ENCODE results near the gene CNKSR1. TPM values are rescaled to one million over a fixed set of nuclear protein-coding genes. Genes with fewer than 3 reads are reported as not detected.

CNKSR1 gene
- total RNA-seq, 1 experiment from 2014 or later = 18.0 TPM

DNA sequence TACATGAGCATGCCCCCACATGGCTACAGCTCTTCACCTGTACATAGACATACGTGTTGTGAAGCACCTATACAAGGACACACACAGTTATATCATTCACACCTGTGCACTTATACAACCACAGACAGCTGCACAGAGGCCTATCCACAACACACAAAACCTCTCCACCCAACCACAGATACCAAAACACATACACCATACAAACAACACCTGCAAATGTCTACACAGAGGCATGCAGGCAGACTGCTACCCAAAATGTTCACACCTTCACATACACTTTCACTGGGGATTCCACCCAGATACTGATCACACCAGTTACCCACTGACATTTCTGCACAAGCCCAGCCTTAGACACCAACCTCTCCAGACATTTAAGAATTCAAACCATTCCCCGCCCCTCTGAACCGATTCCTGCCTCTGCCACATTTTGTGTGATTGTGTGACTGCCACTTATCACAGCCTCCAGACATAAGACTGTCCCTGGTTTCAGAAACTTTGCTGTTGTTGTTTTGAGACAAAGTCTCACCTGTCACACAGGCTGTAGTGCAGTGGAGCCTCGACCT, 10.5 kb upstream of the CNKSR1 start (continued):
- TF ChIP-seq RORB (CRISPR knock-in tag; IDR thresholded peaks at IDR 0.05) = no peak
- TF ChIP-seq, protein P1, sequence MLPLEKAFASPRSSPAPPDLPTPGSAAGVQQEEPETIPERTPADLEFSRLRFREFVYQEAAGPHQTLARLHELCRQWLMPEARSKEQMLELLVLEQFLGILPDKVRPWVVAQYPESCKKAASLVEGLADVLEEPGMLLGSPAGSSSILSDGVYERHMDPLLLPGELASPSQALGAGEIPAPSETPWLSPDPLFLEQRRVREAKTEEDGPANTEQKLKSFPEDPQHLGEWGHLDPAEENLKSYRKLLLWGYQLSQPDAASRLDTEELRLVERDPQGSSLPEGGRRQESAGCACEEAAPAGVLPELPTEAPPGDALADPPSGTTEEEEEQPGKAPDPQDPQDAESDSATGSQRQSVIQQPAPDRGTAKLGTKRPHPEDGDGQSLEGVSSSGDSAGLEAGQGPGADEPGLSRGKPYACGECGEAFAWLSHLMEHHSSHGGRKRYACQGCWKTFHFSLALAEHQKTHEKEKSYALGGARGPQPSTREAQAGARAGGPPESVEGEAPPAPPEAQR (CRISPR knock-in tag; IDR thresholded peaks at IDR 0.05) = no peak
- TF ChIP-seq, protein P2, sequence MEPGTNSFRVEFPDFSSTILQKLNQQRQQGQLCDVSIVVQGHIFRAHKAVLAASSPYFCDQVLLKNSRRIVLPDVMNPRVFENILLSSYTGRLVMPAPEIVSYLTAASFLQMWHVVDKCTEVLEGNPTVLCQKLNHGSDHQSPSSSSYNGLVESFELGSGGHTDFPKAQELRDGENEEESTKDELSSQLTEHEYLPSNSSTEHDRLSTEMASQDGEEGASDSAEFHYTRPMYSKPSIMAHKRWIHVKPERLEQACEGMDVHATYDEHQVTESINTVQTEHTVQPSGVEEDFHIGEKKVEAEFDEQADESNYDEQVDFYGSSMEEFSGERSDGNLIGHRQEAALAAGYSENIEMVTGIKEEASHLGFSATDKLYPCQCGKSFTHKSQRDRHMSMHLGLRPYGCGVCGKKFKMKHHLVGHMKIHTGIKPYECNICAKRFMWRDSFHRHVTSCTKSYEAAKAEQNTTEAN (CRISPR knock-in tag; IDR thresholded peaks at IDR 0.05) = no peak

GRCh38 chr1:26168410-26169197, 8.7 kb upstream of the CNKSR1 start, which contains the start of gene C1orf232:
TSS of gene C1orf232 (minus strand) at chr1:26168963. CDS start at chr1:26168499, 464 bp downstream.
- POLR2A ChIA-PET = interaction anchor here (1.8 kb wide), 1 partner anchor 12 kb away, joined by 7 read pairs; no protein-coding TSS in a partner anchor
- ATAC-seq (no peak), DNase-seq (ENCODE audit: low spot score) (no peak)
- Mint-ChIP-seq H3K27me3 (ENCODE audit: low read depth) (peaks cover 25% of the 10 kb centered on the region), H3K36me3 (no peaks in the 10 kb centered on the region), H3K4me3 (peak within 1 kb of the TSS; percentile 85), H3K4me1 (peaks cover 37% of the 10 kb centered on the region), H3K27ac (peak within 1 kb of the TSS; percentile 65; the same call in 1 of the 2 replicates), H3K9me3 (no peaks in the 10 kb centered on the region)
- TF ChIP-seq ZNF263 (CRISPR knock-in tag; IDR thresholded peaks at IDR 0.05; ENCODE audit: low read depth) (no peak), TEAD4 (CRISPR knock-in tag; IDR thresholded peaks at IDR 0.05) (no peak), HMGA2 (CRISPR knock-in tag; IDR thresholded peaks at IDR 0.05) (no peak), FOXJ3 (CRISPR knock-in tag; IDR thresholded peaks at IDR 0.05; ENCODE audit: borderline replicate concordance) (no peak), ATF2 (CRISPR knock-in tag; IDR thresholded peaks at IDR 0.05; ENCODE audit: borderline replicate concordance, low read depth) (no peak), ETV6 (CRISPR knock-in tag; IDR thresholded peaks at IDR 0.05) (no peak), GABPB1 (CRISPR knock-in tag; IDR thresholded peaks at IDR 0.05) (no peak), SMAD4 (CRISPR knock-in tag; IDR thresholded peaks at IDR 0.05) (no peak), ZNF317 (CRISPR knock-in tag; IDR thresholded peaks at IDR 0.05; ENCODE audit: borderline replicate concordance, low read depth) (no peak), ZNF121 (CRISPR knock-in tag; IDR thresholded peaks at IDR 0.05) (no peak)
- TF ChIP-seq, protein P3, sequence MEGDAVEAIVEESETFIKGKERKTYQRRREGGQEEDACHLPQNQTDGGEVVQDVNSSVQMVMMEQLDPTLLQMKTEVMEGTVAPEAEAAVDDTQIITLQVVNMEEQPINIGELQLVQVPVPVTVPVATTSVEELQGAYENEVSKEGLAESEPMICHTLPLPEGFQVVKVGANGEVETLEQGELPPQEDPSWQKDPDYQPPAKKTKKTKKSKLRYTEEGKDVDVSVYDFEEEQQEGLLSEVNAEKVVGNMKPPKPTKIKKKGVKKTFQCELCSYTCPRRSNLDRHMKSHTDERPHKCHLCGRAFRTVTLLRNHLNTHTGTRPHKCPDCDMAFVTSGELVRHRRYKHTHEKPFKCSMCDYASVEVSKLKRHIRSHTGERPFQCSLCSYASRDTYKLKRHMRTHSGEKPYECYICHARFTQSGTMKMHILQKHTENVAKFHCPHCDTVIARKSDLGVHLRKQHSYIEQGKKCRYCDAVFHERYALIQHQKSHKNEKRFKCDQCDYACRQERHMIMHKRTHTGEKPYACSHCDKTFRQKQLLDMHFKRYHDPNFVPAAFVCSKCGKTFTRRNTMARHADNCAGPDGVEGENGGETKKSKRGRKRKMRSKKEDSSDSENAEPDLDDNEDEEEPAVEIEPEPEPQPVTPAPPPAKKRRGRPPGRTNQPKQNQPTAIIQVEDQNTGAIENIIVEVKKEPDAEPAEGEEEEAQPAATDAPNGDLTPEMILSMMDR (IDR thresholded peaks at IDR 0.05) = no peak
- TF ChIP-seq, protein P4, sequence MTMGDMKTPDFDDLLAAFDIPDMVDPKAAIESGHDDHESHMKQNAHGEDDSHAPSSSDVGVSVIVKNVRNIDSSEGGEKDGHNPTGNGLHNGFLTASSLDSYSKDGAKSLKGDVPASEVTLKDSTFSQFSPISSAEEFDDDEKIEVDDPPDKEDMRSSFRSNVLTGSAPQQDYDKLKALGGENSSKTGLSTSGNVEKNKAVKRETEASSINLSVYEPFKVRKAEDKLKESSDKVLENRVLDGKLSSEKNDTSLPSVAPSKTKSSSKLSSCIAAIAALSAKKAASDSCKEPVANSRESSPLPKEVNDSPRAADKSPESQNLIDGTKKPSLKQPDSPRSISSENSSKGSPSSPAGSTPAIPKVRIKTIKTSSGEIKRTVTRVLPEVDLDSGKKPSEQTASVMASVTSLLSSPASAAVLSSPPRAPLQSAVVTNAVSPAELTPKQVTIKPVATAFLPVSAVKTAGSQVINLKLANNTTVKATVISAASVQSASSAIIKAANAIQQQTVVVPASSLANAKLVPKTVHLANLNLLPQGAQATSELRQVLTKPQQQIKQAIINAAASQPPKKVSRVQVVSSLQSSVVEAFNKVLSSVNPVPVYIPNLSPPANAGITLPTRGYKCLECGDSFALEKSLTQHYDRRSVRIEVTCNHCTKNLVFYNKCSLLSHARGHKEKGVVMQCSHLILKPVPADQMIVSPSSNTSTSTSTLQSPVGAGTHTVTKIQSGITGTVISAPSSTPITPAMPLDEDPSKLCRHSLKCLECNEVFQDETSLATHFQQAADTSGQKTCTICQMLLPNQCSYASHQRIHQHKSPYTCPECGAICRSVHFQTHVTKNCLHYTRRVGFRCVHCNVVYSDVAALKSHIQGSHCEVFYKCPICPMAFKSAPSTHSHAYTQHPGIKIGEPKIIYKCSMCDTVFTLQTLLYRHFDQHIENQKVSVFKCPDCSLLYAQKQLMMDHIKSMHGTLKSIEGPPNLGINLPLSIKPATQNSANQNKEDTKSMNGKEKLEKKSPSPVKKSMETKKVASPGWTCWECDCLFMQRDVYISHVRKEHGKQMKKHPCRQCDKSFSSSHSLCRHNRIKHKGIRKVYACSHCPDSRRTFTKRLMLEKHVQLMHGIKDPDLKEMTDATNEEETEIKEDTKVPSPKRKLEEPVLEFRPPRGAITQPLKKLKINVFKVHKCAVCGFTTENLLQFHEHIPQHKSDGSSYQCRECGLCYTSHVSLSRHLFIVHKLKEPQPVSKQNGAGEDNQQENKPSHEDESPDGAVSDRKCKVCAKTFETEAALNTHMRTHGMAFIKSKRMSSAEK (CRISPR knock-in tag; IDR thresholded peaks at IDR 0.05; ENCODE audit: borderline replicate concordance) = no peak
- TF ChIP-seq, protein P5, sequence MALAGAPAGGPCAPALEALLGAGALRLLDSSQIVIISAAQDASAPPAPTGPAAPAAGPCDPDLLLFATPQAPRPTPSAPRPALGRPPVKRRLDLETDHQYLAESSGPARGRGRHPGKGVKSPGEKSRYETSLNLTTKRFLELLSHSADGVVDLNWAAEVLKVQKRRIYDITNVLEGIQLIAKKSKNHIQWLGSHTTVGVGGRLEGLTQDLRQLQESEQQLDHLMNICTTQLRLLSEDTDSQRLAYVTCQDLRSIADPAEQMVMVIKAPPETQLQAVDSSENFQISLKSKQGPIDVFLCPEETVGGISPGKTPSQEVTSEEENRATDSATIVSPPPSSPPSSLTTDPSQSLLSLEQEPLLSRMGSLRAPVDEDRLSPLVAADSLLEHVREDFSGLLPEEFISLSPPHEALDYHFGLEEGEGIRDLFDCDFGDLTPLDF (CRISPR knock-in tag; IDR thresholded peaks at IDR 0.05) = no peak
- CTCF ChIA-PET = interaction anchor here (1.0 to 4.0 kb wide), 10 partner anchors 13 to 249 kb away, joined by 3 to 61 read pairs (median 12); partner anchors contain the start of genes CATSPER4 and CEP85
